ENCODE measurements around the gene MYOF.
"Not testable (repeated sequence)": the region's sequence is repeated elsewhere in the genome, so short reads cannot be mapped to it uniquely, and the experiment has no call there.

The MYOF gene

DNA sequence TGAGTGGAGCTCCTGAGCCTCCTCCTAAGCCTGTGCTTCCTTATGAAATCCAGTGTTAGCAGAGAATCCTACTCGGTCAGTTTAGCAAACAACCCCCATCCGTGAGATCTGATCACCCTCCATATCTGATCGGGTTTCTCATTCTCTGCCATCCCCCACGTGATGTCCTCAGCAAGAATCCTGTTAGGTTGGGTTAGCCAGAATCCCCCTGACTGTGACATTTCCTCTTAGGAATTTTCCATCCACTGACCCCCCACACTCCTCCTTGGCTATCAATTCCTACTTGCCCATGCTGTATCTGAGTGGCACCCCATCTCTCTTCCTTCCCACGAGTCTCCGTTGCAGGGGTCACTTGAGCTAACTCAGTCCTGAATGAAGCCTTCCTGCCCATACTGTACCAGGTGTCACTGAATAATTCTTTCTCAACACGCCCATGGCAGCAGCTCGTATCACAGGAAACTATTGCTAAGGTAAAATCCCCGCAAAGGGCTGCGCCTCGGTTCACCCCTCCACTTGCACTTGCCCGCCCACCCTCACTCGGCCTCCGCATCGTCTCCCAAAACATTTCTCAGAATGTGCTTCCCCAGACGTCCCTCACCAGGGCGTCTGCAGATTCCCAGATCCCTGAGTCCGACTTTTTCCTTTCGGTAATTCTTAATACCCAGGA is 44.1 kb downstream of the MYOF start:
- no peak for TF ChIP-seq ZNF274 (IDR thresholded peaks at IDR 0.05; ENCODE audit: low read depth, low read length)
- H3K4me3 ChIP-seq (ENCODE audit: low read length): no peak overlapping the region

DNA sequence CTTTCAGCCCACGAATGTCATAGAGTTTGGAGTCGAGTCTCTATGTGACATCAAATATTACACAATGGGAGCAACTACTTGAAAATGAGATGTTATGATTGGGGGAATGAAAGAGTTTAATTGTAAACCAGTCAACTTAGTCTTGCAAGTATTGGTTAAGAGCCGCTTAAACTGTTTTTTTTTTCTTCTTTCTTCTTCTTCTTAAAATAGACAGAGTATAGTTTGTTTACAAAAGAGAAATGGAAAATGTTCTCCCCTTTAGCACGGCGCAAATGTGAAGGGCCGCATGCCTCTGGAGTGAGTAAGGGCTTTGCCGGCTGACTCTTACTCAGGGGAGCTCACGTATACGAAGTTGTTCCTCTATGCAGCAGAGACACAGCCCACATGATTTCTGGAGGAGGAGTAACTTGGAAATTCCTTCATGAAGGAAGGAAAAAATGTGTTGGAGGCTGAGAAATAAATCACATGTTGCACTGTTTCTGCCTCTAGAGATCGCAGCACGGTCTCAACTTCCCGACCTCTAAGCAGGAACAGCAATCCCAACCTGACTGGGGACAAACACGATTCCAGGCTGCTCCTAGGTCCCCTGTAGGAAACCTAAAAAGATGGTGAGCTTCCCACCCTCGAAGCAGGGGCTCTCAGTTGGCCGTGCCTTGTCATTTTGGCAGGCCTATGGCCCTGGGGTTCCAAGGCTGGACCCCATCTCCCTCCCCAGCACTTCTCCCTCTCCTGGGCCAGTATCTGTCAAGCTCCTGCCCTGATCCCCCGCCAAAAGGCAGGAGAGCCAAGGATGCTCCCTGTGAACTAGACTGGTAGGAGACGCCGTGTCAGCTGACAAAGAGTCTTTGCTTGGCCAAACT is 44.8 kb downstream of the MYOF start:
- no peak for TF ChIP-seq ZNF274 (IDR thresholded peaks at IDR 0.05; ENCODE audit: low read depth, low read length)
- no peak overlapping the region for H3K4me3 ChIP-seq (ENCODE audit: low read length)

DNA sequence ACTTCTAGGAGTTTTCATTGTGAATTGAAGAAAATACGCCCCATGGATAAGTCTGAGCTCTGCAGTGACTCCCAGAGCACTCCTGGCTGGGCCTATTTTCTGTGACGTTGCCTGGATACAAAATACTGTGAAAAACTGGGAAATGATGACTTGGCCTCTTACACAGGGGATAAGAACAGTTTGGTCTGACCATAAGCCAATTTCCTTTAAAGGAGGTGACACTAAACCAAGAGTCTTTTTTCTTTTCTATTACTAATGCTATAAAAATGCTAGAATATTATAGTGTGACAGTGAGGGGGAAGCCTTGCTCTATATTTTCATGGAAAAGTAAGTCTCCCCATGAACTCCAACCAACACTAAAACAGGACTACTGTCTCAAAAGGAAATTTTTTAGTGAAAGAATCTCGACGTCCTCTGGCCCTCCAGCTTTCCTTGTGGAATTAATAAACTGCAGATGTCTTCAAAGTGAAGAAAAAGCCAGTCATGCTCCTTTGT is 45.5 kb downstream of the MYOF start:
- no peak overlapping the region for H3K4me3 ChIP-seq (ENCODE audit: low read length)
- TF ChIP-seq ZNF274 (IDR thresholded peaks at IDR 0.05; ENCODE audit: low read depth, low read length): no peak

DNA sequence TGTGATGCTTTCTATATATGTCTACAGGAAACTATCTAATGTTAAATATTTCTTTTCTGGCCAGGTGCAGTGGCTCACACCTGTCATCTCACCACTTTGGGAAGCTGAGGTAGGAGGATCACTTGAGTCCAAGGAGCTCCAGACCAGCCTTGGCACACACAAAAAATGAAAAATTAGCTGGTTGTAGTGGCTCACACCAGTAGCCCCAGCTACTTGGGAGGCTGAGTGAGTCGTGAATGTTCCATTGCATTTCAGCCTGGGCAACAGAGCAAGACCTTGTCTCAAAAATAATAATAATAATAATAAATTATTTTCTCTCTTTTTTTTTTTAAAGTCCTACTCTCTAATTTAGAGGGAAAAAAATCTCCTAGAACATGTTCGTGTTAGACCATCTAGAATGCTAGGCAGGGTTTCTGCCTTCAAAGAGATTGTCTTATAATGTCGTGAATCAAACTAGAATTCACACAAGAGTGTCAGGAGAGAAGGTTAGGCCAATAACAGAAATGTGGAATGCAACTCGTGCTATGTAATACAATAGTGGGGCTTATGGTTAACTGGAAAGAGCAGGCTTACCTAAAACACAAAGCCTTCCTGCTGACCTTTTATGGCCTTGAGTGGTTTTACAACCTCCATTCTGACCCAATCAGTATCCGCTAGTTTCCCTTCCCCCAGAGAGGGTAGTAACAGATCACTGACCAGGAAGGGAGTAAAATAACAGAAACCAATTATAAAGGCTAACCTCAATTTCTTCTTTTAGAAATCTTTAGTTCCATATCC is 46.3 kb downstream of the MYOF start:
- H3K4me3 ChIP-seq (ENCODE audit: low read length): no peak overlapping the region
- no peak for TF ChIP-seq ZNF274 (IDR thresholded peaks at IDR 0.05; ENCODE audit: low read depth, low read length)

DNA sequence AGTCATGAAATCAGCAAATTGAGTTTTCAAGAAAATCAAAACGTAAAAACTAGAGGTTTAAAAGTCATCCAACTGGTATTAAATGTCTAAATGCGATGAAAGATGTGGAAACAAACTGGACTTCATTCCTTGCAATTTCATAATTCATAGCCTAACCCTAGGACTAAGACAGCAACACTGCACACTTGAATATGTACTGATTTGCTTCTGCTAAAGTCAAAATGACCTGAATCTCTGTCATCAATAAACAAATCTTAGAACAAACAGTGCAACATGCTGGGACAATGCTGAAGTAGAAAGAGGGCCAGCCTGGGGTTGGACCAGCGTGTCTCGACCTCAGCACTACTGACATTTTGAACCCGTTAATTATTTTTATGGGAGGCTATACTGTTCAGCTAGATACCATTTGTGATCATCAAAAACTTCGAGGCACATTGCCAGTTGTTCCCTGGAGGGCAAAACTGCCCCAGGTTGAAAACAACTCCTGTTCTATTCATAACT is 47.1 kb downstream of the MYOF start:
- H3K4me3 ChIP-seq (ENCODE audit: low read length): no peak overlapping the region
- no peak for TF ChIP-seq ZNF274 (IDR thresholded peaks at IDR 0.05; ENCODE audit: low read depth, low read length)

DNA sequence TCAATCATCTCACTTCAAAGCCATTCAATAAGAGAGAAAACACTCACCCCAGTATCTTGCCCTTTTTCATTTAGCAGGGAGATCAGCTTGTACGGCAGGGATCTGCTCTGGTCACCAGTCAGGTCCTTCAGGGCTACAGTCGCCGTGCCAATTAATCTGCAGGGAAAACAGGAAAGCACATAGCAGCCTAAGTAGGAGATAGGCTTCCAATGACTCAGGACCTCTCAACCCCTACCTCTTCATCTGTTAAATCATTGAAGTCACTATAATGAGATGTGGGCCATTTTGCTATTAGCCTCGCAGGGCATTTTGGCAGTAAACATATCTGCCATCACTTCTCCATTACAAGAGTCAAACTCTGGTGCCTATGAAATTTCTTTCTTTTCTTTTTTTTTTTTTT is 50.8 kb downstream of the MYOF start:
- no peak for TF ChIP-seq ZNF274 (IDR thresholded peaks at IDR 0.05; ENCODE audit: low read depth, low read length)
- no peak overlapping the region for H3K4me3 ChIP-seq (ENCODE audit: low read length)

DNA sequence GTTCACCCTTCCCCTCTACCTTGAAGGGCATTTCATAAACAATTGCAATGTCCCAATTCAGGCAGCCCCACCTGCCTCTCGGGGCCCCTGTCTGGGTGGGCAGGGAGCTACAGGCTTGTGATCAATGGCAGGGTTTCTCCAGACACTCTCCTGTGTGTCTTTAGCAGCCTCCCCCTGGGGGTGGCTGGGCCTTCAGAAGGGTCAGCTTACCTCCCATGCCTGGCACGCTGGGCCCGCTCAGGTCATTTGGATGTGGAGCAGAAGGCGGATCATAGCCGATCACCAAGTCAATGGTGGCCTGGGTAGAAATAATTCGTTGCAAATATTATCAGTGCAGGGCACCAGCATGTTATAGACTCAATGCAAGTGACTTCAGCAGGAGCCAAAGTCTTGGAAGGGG is 56.3 kb downstream of the MYOF start:
- no peak for TF ChIP-seq ZNF274 (IDR thresholded peaks at IDR 0.05; ENCODE audit: low read depth, low read length)
- H3K4me3 ChIP-seq (ENCODE audit: low read length): no peak overlapping the region

DNA sequence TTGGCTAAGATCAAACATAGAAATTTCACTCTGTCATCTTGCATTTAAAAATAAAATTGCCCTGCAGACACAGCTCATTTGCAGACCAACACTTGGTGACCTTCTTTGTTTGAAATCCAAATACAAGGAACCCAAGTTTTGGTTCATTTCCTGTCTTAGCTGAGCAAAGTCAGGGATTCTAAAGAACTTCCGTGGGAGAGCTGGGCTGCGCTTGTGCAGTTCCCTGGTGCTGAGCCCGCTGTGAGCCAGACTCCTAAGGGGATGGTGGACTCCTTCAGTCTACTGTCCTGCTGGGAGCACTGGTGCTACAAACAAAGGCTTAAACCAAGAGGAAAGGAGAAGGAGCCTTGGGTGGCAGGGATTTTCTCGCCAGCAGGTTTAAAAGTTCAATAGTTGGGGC is 60.0 kb downstream of the MYOF start:
- H3K4me3 ChIP-seq (ENCODE audit: low read length): no peak overlapping the region
- no peak for TF ChIP-seq ZNF274 (IDR thresholded peaks at IDR 0.05; ENCODE audit: low read depth, low read length)

DNA sequence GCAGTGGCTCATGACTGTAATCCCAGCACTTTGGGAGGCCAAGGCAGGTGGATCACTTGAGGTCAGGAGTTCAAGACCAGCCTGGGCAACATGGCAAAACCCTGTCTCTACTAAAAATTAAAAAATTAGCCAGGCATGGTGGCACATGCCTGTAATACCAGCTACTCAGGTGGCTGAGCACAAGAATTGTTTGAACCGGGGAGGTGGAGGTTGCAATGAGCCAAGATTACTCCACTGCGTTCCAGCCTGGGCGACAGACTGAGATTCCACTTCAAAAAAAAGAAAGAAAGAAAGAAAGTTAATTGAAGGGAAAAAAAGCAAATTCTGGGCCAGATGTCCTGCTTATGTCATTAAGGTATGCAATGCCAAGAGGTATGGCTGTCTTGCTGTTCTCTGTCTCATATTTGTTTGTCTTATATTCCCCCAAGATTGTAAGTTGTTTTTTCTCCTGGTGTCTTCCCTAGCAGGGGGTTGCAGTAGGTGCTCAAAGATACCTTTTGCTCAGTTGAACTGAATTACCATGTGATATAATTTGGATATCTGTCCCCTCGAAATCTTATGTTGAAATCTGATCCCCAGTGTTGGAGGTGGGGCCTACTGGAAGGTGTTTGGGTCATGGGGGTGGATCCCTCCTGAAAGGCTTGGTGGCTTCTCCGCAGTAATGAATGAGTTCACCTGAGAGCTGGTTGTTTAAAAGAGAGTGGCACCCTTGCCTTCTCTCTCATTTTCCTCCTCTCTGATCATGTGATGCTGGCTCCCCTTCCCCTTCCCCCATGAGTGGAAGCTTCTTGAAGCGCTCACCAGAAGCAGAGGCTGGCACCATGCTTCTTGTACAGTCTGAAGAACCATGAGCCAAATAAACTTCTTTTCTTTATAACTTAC is 60.9 kb downstream of the MYOF start:
- no peak for TF ChIP-seq ZNF274 (IDR thresholded peaks at IDR 0.05; ENCODE audit: low read depth, low read length)
- H3K4me3 ChIP-seq (ENCODE audit: low read length): no peak overlapping the region

DNA sequence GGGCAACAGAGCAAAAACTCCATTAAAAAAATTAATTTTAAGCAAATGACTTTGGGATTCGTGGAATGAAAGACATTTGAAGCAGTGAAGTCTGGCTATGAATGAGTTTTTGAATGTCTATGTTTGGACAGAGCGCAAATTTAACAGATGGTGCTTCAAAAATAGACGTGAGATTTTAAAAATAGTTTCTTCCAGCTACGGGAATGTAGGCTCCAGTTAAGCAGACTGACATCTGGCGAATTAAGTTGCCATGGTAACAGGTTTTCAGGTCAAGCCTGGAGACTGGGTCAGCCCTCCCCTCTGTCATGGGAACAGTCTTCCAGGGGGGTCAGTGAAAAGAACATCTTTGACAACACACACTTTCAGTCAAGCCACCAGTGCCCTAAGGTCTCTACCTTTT is 62.0 kb downstream of the MYOF start:
- no peak for TF ChIP-seq ZNF274 (IDR thresholded peaks at IDR 0.05; ENCODE audit: low read depth, low read length)
- H3K4me3 ChIP-seq (ENCODE audit: low read length): no peak overlapping the region

DNA sequence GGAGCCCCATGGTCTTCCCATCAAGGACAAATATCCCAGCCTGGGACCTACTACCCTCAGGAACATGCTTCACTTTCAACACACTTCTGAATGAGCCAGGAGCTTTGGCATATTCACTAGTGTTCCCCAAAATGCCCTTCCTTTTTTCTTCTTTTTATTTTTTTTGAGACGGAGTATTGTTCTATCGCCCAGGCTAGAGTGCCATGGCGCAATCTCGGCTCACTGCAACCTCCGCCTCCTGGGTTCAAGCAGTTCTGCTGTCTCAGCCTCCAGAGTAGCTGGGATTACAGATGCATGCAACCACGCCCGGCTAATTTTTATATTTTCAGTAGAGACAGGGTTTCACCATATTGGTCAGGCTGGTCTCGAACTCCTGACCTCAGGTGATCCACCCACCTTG is 63.1 kb downstream of the MYOF start:
- not testable (repeated sequence) for H3K4me3 ChIP-seq (ENCODE audit: low read length)

DNA sequence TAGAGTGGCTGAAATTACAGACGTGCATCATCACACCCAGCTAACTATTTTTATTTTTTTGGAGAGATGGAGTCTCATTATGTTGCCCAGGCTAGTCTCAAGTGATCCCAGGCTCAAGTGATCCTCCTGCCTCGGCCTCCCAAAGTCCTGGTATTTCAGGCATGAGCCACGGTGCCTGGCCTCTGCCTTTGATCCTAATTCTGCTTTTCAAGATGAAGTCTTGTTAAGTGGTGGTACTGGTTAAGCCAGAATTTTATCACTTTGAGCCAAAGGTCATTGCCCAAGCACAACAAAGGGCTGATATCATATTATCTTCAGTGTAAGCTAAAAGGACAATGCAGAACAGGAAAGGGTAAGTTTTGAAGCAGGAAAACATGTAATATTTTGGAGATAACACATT is 64.2 kb downstream of the MYOF start:
- TF ChIP-seq ZNF274 (IDR thresholded peaks at IDR 0.05; ENCODE audit: low read depth, low read length): no peak
- H3K4me3 ChIP-seq (ENCODE audit: low read length): no peak overlapping the region

DNA sequence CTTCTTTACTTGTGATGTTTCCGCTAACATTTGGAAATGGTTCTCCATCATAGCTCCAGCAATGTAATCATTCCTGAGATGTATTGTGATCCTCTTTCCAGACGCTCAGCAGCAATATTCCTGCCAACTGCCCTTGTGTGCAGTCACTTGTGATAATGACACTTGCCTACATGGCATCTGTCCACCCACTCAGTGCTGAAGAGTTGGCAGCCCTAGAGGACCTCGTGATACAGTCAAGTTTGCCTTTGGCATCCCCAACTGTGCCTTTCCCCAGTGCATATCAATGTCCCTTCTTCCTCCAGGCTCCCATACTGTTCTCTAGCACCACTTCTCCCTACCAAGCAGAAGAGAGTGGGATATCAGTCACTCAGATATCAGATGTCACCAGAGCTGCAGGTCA is 64.9 kb downstream of the MYOF start:
- no peak for TF ChIP-seq ZNF274 (IDR thresholded peaks at IDR 0.05; ENCODE audit: low read depth, low read length)
- no peak overlapping the region for H3K4me3 ChIP-seq (ENCODE audit: low read length)
